Activated T-helper 1 cell treated with anti-CD3 and anti-CD28 coated beads, Interleukin-2, amount 50 U/mL, for 16 hours (primary cell): ENCODE data around the gene PTPN14.

Source experiments
- DNase-seq, 2 donors: peaks; one replicate each; pipeline ENCODE4 v3.0.0-alpha.2; 2020; ENCODE audit warnings: low read depth in 1 of 2, low spot score in 1 of 2

PTPN14 gene

DNA sequence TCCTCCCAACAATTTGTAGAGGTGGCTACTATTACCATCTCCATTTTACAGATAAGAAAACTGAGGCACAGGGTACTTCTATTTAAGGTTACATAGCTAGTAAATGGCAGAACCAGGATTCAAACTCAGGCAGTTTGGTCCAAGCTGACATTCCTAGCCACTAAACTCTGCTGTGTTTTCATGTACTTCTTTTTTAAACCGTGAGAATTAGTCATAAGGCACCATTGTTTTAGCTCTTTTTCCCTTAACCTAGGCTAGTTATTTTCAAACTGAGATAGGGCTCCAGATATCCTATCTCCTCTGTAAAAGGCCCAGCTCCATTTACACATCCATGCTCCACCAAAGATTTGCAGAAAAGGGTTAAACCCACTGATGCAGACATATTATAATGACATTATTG, 92.9 kb downstream of the PTPN14 start:
- no peak for DNase-seq

- no peak for DNase-seq
Observed at GRCh38 chr1:214455971-214456867, 95.2 kb downstream of the PTPN14 start.

- no peak for DNase-seq
Observed at GRCh38 chr1:214455479-214455878, 95.9 kb downstream of the PTPN14 start.

- DNase-seq, result no peak
Observed at GRCh38 chr1:214454569-214455396, 96.6 kb downstream of the PTPN14 start.

- DNase-seq, result no peak
Observed at GRCh38 chr1:214453109-214453722, 98.2 kb downstream of the PTPN14 start.

- DNase-seq, result no peak
Observed at GRCh38 chr1:214452152-214452784, 99.1 kb downstream of the PTPN14 start.

GRCh38 chr1:214451596-214451995, 99.8 kb downstream of the PTPN14 start:
- no peak for DNase-seq

DNA sequence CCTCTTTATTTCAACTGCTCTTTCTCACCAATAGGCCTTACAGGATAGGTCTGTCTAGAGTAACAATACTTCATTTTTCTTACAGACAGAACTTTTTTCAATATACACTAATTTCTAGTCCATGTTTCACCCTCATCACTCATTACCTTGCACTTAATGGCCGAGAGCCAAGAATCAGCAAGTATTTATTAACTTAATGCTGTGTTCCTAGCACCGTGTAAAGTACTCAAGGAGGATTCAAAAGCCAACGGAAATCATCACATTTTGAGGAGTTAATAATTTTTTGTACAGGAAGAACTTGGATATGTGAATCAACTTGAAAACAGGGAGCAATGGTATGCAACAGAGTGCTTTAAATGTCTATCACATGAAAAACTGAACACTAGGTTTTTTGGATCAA, 102.0 kb downstream of the PTPN14 start:
- DNase-seq, result no peak

- DNase-seq, result no peak
Observed at GRCh38 chr1:214448536-214448935, 102.9 kb downstream of the PTPN14 start.

DNA sequence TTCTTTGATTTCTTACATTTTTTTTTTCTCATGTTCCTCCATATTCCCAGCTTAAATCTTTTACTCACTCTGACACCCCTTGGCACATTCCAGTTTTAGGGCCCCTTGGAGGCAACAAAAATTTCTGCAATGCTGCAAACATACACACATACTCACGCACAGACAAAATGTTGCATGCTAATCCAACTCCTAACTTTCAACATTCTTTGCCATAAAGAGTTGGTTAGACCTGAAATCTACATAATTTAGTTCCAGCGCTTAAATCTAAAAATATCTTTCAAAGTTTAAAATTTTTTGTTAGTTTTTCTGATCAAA, 103.9 kb downstream of the PTPN14 start:
- DNase-seq, result no peak

DNA sequence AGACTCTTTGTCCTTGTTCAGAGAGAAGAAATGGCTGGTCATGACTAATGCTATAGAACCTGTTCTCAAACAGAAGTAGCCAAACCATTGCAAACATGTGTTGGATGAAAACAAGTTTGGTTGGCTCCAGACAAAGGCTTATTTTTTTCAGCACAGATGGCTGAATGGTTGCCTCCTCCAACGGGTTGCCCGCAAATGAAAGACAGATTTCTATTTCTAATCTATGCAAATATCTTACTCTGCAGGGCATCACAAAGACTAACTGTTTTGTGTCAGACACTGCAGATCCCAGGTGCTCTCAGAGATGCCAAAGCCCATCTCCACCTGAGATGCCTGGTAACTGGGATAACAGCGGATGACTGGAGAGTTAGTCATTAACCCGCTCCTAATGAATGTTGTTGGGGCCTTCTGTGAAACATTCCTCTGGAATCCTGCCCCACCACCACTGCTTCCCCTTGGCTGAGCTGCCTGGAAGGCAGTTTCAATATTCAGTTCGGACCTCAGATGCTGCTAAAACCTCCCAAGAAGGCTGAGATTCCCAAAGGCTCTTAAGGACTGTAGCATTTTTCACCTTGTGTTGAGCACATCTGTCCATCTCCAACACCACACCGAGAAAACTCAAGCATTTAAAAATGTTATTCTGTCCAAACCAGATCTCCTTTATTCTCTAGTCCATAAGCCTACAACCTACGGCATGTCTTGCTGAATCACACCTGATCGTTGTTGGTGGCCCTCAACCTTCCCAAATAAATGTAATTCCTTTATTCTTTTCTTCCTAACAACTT, 104.4 kb downstream of the PTPN14 start:
- no peak for DNase-seq

GRCh38 chr1:214445831-214446614, 105.4 kb downstream of the PTPN14 start:
- DNase-seq, result no peak

DNA sequence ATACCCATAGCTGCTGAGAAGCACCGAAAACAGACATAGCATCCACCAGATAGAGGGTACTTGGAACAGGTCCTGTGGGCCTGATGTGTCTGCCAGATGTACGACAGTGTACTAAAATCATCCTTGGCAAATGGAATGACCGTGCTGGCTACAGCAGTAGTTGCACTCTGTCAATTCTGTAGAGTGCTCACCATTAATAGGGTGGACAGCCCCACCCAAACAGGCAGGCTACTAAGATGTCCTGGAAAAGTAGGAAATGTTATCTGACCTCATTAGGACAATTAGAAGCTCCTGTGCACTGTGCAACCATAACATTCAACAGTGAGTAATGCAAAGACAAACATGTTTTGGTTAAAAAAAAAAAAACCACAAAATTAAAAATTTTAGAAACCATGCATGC, 106.2 kb downstream of the PTPN14 start:
- DNase-seq, result no peak

DNA sequence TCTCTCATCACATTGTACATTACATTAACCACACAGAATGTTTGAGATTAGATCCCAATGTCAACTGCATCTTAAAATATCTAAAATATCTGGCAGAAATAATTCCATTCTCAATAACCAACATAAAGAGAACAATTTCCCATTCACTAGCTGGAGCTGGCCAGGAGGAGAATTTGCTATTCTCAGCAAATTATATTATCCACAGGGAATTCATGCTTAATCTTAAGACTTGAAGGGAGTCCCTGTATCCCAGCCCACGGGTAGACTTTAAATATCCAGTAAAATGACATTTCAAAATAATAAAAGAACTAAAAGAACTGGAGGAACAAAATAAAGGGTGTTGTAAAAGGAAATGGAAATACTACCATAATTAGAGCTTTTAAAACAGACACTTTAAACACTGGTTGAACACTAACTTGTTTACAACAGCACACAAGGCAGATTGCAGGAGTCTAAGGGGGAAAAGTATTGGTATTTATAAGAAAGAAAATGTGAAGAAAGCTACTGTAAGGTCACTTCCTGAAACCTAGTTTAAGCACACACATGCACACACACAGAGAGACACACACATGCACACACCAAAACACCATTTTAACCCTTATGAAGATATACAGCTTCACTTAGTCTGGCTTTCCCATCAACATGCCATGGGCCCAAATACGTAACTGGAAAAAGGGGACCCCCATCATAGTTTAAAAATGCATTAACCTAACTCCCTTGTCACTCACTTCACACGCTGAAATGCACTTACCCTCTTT, 107.0 kb downstream of the PTPN14 start:
- no peak for DNase-seq

DNA sequence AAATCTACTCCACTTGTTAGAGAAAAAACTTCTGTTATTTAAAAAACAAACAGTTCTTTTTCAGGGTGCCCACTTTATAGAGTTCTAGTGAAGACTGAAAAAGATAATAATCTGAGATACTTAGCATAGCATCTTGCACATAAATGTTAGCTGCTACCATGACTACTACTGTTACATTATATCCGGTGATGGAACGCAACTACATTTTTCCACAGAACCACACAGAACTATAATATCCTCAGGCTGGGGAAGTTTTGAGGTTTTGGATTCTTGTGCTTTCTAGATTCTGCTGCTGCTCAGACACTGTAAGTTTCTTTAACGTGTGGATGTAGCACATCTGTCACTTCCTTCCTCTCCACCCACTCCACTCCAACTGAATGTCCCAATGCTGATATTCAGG, 110.3 kb downstream of the PTPN14 start:
- DNase-seq, result no peak

DNA sequence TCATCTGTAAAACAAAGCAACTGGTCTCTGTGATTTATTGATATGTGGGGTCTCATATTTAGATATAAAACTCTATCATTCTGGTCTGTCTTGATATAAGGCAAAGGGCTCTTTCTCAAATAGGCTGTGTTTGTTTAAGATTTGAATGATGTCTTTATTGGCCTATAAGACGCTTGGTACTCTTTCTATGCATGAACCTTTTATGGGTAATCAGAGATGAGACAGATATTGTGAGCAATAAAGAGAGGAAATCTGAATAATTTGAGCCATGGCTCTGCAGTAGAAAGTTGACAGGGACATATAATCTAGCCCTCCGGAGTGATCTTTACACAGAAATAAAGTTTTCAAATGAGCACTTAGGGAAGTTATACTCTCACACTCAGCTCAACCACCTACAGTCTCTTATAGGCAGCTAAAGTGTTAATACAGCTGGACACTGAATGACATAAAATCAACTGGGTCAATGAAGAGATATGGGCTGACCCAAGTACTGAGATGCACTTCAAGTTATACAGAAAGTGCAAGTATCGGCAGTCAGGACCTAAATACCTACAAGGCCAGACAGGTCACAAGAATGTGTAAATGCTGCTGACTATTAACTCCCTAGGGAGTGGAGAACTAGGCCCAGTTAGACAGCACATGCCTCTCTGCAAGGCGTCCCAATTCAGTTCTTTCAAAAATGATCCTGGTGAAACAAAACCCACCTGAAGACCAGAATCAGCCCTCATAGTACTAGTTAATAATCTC, 111.0 kb downstream of the PTPN14 start:
- DNase-seq, result no peak

DNA sequence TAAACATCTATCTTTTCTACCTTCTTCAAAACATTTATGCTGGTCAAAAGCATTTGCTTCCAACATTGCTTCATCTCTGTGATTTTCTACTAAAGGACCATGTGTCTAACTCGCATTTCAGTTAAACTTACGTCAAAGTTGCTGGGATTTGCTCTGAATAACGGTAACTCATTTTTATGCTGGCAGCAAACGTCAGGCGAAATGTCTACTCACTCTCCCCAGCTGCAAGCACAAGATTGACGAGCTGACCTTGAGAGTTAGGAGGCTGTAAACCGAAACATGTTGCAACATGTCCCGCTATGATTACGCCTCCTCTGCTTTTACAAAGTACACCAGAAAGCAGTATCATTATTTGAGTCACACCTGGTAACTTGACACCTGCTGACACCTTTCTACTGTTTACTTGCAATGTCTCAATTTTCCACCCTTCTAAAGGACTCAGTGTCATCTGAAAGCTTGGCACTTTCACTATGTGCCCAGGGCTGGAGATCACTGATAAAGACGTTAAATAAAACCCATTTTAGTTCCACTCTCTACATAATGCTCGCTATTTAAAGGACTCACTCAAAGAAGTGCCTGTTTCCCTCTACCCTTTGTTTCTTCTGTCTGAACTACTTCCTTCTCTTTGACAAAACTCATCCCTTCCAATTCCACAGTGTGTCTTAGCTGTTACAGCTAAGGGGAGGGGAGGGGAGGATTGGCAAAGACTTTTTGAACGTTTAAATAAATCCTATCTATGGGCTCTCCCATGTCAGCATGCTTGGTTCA, 111.9 kb downstream of the PTPN14 start:
- DNase-seq, result peak in 1 of 2 donors; percentile 0

- no peak for DNase-seq
Observed at GRCh38 chr1:214438530-214438929, 112.9 kb downstream of the PTPN14 start.
